ENCODE data around the gene GSX2. TPM values are rescaled to one million over a fixed set of nuclear protein-coding genes. Genes with fewer than 3 reads are reported as not detected.

Gene GSX2
- total and polyA plus RNA-seq, 2 of the 4 experiments (the other 2 are of a cell fraction) = not detected

DNA sequence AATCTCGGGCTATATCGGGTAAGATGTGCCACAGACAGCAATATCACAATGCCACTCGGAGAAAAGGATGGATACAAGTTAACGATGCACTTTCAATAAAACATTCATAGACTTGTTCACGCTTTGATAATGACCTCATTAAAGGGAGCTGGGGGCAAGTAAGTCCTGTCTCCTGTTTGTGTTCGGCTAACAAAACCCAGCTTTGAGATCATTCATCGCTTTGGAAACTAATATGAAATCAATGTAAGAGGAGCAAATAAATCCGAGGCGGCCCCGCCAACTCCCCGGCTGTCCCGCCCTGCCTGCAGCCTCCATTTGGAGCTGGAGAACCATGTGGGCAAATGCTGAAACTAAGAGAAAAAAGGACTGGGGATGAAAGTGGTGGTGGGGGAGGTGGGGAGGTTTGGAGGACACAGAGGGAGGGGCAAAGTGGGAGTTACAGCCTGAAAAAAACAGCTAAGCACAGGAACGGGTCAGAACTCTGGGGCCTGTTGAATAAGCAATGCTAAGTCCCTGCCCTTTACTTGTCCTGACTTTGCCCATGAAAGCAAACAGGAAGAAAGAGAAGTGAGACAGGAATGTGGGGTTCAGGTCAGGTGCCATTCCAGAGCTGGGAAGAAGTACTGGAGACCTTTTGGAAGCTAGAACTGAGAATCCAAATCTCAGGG lies 3.5 kb upstream of the GSX2 start:
- no peak overlapping the region for H2BK20ac ChIP-seq (ENCODE audit: low read depth, low read length)
- no peaks in the 10 kb centered on the region for H3K4me1 ChIP-seq (ENCODE audit: control insufficient read depth, insufficient read depth, low read length)
- H4K5ac ChIP-seq (ENCODE audit: low read depth, low read length) = no peak overlapping the region
- no peak overlapping the region for H2BK120ac ChIP-seq (ENCODE audit: low read depth, low read length)
- in situ Hi-C loops (cut with MboI; ENCODE audit: low sequenced_read_pairs) = no loop called here
- ATAC-seq (ENCODE audit: low read depth) = no peak
- H4K91ac ChIP-seq (ENCODE audit: insufficient read depth, low read depth, low read length) = no peak overlapping the region
- ChIA-PET POLR2A (ENCODE audit: unreplicated experiment) (no interaction called here), CTCF (interaction anchor here (0.5 kb wide), 2 partner anchors 186 to 397 kb away, joined by 4 to 5 read pairs; no protein-coding TSS in a partner anchor)
- no peaks in the 10 kb centered on the region for H4K20me1 ChIP-seq (ENCODE audit: insufficient read depth, low read length)
- no peak overlapping the region for H3K18ac ChIP-seq (ENCODE audit: low read depth, low read length)
- no TSS peak for BruUV-seq (replicated peaks)
- intact Hi-C loops (cut with micrococcal nuclease) = no loop called here
- no peak overlapping the region for H2BK15ac ChIP-seq (ENCODE audit: low read depth, low read length)
- H3K14ac ChIP-seq (replicated peaks; ENCODE audit: low read depth, low read length) = no peak overlapping the region
- no peak overlapping the region for H3K4me3 ChIP-seq (ENCODE audit: insufficient read depth, low read depth, low read length)
- no peak overlapping the region for H3K9ac ChIP-seq (ENCODE audit: low read depth, low read length)
- H3K56ac ChIP-seq (ENCODE audit: extremely low read depth, insufficient read depth, low read length) = no peak overlapping the region
- 92% methylated on average over 7 of the region's 13 CpGs; no CpG with 5 or more reads in 1 of the 2 experiments for WGBS, 2 experiments (ENCODE audit: extremely low coverage in 2 of 2, insufficient read length in 1 of 2)
- no peak overlapping the region for H3K27ac ChIP-seq (ENCODE audit: insufficient read depth, low read length)
- DNase-seq = no peak
- no peak overlapping the region for H2BK5ac ChIP-seq (ENCODE audit: low read depth, low read length, poor library complexity, severe bottlenecking)
- peaks cover 9% of the 10 kb centered on the region for H3K9me1 ChIP-seq (ENCODE audit: insufficient read depth, low read length)
- H3K4me2 ChIP-seq (ENCODE audit: low read depth, low read length) = no peak overlapping the region
- no peak overlapping the region for H2AFZ ChIP-seq (replicated peaks; ENCODE audit: low read length, poor library complexity)
- H3K9me3 ChIP-seq (ENCODE audit: control insufficient read depth, insufficient read depth, low read length) = no peaks in the 10 kb centered on the region
- TF ChIP-seq MXI1 (IDR thresholded peaks at IDR 0.05; ENCODE audit: borderline replicate concordance, low read depth, low read length) (no peak), RAD21 (IDR thresholded peaks at IDR 0.05; ENCODE audit: low read length) (no peak), FOS (IDR thresholded peaks at IDR 0.05; ENCODE audit: low read depth, low read length) (no peak), BHLHE40 (IDR thresholded peaks at IDR 0.05; ENCODE audit: low read depth, low read length) (no peak), NFE2L2 (IDR thresholded peaks at IDR 0.05; ENCODE audit: low read depth, low read length) (no peak), RFX5 (IDR thresholded peaks at IDR 0.05; ENCODE audit: low read depth, low read length) (no peak), SMC3 (IDR thresholded peaks at IDR 0.05; ENCODE audit: low read depth, low read length) (no peak), ELK1 (IDR thresholded peaks at IDR 0.05; ENCODE audit: borderline replicate concordance, low read depth, low read length) (no peak), MAFK (IDR thresholded peaks at IDR 0.05; ENCODE audit: low read depth, low read length) (no peak), CEBPB (IDR thresholded peaks at IDR 0.05; ENCODE audit: low read depth, low read length) (no peak), RCOR1 (IDR thresholded peaks at IDR 0.05; ENCODE audit: insufficient replicate concordance, low read length) (no peak), CHD1 (IDR thresholded peaks at IDR 0.05; ENCODE audit: low read depth, low read length) (no peak)
- TF ChIP-seq, protein P1, sequence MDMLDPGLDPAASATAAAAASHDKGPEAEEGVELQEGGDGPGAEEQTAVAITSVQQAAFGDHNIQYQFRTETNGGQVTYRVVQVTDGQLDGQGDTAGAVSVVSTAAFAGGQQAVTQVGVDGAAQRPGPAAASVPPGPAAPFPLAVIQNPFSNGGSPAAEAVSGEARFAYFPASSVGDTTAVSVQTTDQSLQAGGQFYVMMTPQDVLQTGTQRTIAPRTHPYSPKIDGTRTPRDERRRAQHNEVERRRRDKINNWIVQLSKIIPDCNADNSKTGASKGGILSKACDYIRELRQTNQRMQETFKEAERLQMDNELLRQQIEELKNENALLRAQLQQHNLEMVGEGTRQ (IDR thresholded peaks at IDR 0.05; ENCODE audit: low read depth, low read length) = no peak
- TF ChIP-seq, protein P2, sequence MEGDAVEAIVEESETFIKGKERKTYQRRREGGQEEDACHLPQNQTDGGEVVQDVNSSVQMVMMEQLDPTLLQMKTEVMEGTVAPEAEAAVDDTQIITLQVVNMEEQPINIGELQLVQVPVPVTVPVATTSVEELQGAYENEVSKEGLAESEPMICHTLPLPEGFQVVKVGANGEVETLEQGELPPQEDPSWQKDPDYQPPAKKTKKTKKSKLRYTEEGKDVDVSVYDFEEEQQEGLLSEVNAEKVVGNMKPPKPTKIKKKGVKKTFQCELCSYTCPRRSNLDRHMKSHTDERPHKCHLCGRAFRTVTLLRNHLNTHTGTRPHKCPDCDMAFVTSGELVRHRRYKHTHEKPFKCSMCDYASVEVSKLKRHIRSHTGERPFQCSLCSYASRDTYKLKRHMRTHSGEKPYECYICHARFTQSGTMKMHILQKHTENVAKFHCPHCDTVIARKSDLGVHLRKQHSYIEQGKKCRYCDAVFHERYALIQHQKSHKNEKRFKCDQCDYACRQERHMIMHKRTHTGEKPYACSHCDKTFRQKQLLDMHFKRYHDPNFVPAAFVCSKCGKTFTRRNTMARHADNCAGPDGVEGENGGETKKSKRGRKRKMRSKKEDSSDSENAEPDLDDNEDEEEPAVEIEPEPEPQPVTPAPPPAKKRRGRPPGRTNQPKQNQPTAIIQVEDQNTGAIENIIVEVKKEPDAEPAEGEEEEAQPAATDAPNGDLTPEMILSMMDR (conservative IDR thresholded peaks at IDR 0.05; ENCODE audit: low read depth, low read length) = no peak
- dilution Hi-C loops (cut with HindIII; ENCODE audit: low sequenced_read_pairs, unreplicated experiment) = no loop called here
- no peak overlapping the region for H2AK9ac ChIP-seq (replicated peaks; ENCODE audit: low read depth, low read length, poor library complexity)
- H4K8ac ChIP-seq (ENCODE audit: low read depth in 2 of 2, low read length in 2 of 2) = no peak overlapping the region
- no peak overlapping the region for H3K4ac ChIP-seq (ENCODE audit: low read depth, low read length)
- H3K79me1 ChIP-seq (ENCODE audit: low read depth in 1 of 2, low read length in 2 of 2) = peaks cover 0 to 2% of the 10 kb centered on the region in 2 experiments; a peak in 1 of 4 replicates
- H3K36me3 ChIP-seq (ENCODE audit: control insufficient read depth, insufficient read depth, low read length) = no peaks in the 10 kb centered on the region
- no peak overlapping the region for H2AK5ac ChIP-seq (ENCODE audit: low read depth, low read length)
- peaks cover 50% of the 10 kb centered on the region for H3K27me3 ChIP-seq (ENCODE audit: control insufficient read depth, insufficient read depth, low read length)
- H3K23ac ChIP-seq (ENCODE audit: low read depth, low read length) = no peak overlapping the region; the same call in 1 of the 2 replicates

Measured in IMR-90 (cell line).